ENCODE measurements around the gene FAM181B.

DNA sequence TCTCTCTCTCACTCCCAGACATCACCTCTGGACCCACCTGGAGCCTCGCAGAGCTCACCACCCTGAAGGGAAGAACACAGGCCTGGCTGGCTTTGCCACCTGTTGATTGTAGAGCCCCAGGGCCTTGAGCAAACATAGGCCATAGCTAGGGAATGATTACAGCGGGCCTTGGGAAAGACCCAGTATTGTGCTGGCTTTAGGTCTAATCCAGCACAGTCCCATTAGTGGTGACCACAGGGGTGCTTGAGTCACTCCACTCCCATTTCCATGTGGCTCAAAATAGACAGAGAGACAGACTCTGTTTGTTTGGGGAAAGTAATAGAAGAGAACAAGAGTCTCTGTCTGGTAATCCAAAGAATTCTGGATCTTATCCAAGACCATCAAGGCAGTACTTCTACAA, 42.7 kb upstream of the FAM181B start:
- TF ChIP-seq, protein P1, sequence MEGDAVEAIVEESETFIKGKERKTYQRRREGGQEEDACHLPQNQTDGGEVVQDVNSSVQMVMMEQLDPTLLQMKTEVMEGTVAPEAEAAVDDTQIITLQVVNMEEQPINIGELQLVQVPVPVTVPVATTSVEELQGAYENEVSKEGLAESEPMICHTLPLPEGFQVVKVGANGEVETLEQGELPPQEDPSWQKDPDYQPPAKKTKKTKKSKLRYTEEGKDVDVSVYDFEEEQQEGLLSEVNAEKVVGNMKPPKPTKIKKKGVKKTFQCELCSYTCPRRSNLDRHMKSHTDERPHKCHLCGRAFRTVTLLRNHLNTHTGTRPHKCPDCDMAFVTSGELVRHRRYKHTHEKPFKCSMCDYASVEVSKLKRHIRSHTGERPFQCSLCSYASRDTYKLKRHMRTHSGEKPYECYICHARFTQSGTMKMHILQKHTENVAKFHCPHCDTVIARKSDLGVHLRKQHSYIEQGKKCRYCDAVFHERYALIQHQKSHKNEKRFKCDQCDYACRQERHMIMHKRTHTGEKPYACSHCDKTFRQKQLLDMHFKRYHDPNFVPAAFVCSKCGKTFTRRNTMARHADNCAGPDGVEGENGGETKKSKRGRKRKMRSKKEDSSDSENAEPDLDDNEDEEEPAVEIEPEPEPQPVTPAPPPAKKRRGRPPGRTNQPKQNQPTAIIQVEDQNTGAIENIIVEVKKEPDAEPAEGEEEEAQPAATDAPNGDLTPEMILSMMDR (IDR thresholded peaks at IDR 0.05): no peak
- no peak for TF ChIP-seq TAF1 (IDR thresholded peaks at IDR 0.05; ENCODE audit: borderline replicate concordance, low read depth, low read length)
- no peak for TF ChIP-seq RAD21 (IDR thresholded peaks at IDR 0.05; ENCODE audit: low read length)
- no peak for TF ChIP-seq RCOR1 (IDR thresholded peaks at IDR 0.05; ENCODE audit: low read length)
- no peak for TF ChIP-seq NRF1 (IDR thresholded peaks at IDR 0.05; ENCODE audit: low read depth, low read length)
- TF ChIP-seq, protein P2, sequence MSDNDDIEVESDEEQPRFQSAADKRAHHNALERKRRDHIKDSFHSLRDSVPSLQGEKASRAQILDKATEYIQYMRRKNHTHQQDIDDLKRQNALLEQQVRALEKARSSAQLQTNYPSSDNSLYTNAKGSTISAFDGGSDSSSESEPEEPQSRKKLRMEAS (IDR thresholded peaks at IDR 0.05; ENCODE audit: low read depth): no peak
- no peak for TF ChIP-seq JUND (IDR thresholded peaks at IDR 0.05)
- no peak for TF ChIP-seq SIN3A (IDR thresholded peaks at IDR 0.05; ENCODE audit: borderline replicate concordance, low read depth, low read length)
- TF ChIP-seq, protein P3, sequence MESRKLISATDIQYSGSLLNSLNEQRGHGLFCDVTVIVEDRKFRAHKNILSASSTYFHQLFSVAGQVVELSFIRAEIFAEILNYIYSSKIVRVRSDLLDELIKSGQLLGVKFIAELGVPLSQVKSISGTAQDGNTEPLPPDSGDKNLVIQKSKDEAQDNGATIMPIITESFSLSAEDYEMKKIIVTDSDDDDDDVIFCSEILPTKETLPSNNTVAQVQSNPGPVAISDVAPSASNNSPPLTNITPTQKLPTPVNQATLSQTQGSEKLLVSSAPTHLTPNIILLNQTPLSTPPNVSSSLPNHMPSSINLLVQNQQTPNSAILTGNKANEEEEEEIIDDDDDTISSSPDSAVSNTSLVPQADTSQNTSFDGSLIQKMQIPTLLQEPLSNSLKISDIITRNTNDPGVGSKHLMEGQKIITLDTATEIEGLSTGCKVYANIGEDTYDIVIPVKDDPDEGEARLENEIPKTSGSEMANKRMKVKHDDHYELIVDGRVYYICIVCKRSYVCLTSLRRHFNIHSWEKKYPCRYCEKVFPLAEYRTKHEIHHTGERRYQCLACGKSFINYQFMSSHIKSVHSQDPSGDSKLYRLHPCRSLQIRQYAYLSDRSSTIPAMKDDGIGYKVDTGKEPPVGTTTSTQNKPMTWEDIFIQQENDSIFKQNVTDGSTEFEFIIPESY (IDR thresholded peaks at IDR 0.05; ENCODE audit: borderline replicate concordance, low read depth): no peak
- TF ChIP-seq GATA2 (CRISPR knock-in tag; IDR thresholded peaks at IDR 0.05): no peak
- TF ChIP-seq, protein P4, sequence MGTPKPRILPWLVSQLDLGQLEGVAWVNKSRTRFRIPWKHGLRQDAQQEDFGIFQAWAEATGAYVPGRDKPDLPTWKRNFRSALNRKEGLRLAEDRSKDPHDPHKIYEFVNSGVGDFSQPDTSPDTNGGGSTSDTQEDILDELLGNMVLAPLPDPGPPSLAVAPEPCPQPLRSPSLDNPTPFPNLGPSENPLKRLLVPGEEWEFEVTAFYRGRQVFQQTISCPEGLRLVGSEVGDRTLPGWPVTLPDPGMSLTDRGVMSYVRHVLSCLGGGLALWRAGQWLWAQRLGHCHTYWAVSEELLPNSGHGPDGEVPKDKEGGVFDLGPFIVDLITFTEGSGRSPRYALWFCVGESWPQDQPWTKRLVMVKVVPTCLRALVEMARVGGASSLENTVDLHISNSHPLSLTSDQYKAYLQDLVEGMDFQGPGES (IDR thresholded peaks at IDR 0.05; ENCODE audit: low read depth, low read length): no peak
